Central memory CD4-positive, alpha-beta T cell (primary cell): ENCODE results near the gene IMPG2.
"Not testable (repeated sequence)": the region's sequence is repeated elsewhere in the genome, so short reads cannot be mapped to it uniquely, and the experiment has no call there.

ENCODE experiments used
- DNase-seq: peaks from one replicate; pipeline ENCODE4 v3.0.0; 2022
- total RNA-seq, 3 experiments: gene quantifications; one replicate each; lab custom pipeline; 2026; lab: John Stamatoyannopoulos, UW

The IMPG2 gene
- total RNA-seq = 0.25 to 7.2 (median 3.1) reads per million in 3 experiments

GRCh38 chr3:101320475-101320874 lies at the start of gene IMPG2:
Gene IMPG2, minus strand, starts transcription at chr3:101320575. Its CDS starts 203 bp downstream, at chr3:101320372.
- DNase-seq = no peak

GRCh38 chr3:101362406-101362805 lies 42.0 kb upstream of the IMPG2 start:
- DNase-seq = no peak

GRCh38 chr3:101351829-101352228 lies 31.5 kb upstream of the IMPG2 start:
- no peak for DNase-seq

- no peak for DNase-seq
Observed at GRCh38 chr3:101340591-101340990, 20.2 kb upstream of the IMPG2 start.

GRCh38 chr3:101333883-101334282 lies 13.5 kb upstream of the IMPG2 start:
- DNase-seq = no peak

- no peak for DNase-seq
Observed at GRCh38 chr3:101329016-101329673, 8.8 kb upstream of the IMPG2 start.

GRCh38 chr3:101325393-101326134 lies 5.2 kb upstream of the IMPG2 start:
- DNase-seq = no peak

- no peak for DNase-seq
Observed at GRCh38 chr3:101319531-101319930, 844 bp downstream of the IMPG2 start.

GRCh38 chr3:101312545-101312944 lies 7.8 kb downstream of the IMPG2 start:
- DNase-seq = no peak

- no peak for DNase-seq
Observed at GRCh38 chr3:101311676-101312075, 8.7 kb downstream of the IMPG2 start.

GRCh38 chr3:101310978-101311375 lies 9.4 kb downstream of the IMPG2 start:
- DNase-seq = no peak

GRCh38 chr3:101308147-101308772 lies 12.1 kb downstream of the IMPG2 start:
- DNase-seq = not testable (repeated sequence)

GRCh38 chr3:101303836-101304235 lies 16.5 kb downstream of the IMPG2 start:
- DNase-seq = no peak

GRCh38 chr3:101303089-101303731 lies 17.2 kb downstream of the IMPG2 start:
- no peak for DNase-seq

GRCh38 chr3:101300073-101300472 lies 20.3 kb downstream of the IMPG2 start:
- no peak for DNase-seq

GRCh38 chr3:101292027-101292426 lies 28.3 kb downstream of the IMPG2 start:
- no peak for DNase-seq

GRCh38 chr3:101288294-101288693 lies 32.1 kb downstream of the IMPG2 start:
- DNase-seq = no peak

GRCh38 chr3:101284757-101285156 lies 35.6 kb downstream of the IMPG2 start:
- no peak for DNase-seq

GRCh38 chr3:101281521-101282030 lies 38.8 kb downstream of the IMPG2 start:
- no peak for DNase-seq

GRCh38 chr3:101279765-101280385 lies 40.5 kb downstream of the IMPG2 start:
- no peak for DNase-seq

- no peak for DNase-seq
Observed at GRCh38 chr3:101279162-101279561, 41.2 kb downstream of the IMPG2 start.

- DNase-seq = no peak
Observed at GRCh38 chr3:101278727-101279126, 41.6 kb downstream of the IMPG2 start.

GRCh38 chr3:101273608-101274007 lies 46.8 kb downstream of the IMPG2 start:
- no peak for DNase-seq
